NCI-H187 treated with DMSO at 0.1 percent for 48 hours (cell line): ENCODE measurements around the gene SLC40A1.

Source experiments
- DNase-seq: peaks from one replicate; lab custom pipeline; 2025; lab: John Stamatoyannopoulos, UW

Gene SLC40A1

DNA sequence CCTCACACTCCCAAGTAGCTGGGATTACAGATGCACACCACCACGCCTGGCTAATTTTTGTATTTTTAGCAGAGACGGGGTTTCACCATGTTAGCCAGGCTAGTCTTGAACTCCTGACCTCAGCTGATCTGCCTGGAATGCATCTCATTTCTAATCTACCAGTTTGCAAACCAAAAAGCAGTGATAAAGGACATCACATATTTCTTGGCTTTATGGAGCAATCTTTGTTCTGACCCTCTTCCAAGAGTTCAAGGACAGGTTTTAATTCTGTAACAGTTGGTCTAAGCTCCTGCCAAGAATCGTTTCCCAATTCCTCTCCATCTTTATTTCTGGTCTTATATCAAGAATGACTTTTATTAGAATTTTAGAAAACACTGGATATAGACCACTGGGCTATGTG is 67.7 kb downstream of the SLC40A1 start:
- no peak for DNase-seq

DNA sequence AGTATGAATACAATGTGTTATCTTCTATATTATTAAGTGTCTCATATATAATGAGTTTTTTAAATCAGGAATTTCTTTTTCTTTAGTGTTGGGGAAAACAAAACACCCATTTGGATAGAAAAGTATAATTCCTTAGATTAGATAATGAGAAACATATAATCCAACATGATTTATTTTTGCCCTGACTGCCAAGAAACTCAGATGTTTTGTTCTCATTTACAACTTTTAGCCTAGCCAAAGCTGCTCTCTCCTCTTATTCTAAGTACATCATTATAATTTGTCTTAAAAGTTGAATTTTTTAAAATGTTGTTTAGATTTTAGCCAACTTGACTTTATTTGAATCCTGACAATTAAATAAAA is 68.6 kb downstream of the SLC40A1 start:
- DNase-seq = no peak

DNA sequence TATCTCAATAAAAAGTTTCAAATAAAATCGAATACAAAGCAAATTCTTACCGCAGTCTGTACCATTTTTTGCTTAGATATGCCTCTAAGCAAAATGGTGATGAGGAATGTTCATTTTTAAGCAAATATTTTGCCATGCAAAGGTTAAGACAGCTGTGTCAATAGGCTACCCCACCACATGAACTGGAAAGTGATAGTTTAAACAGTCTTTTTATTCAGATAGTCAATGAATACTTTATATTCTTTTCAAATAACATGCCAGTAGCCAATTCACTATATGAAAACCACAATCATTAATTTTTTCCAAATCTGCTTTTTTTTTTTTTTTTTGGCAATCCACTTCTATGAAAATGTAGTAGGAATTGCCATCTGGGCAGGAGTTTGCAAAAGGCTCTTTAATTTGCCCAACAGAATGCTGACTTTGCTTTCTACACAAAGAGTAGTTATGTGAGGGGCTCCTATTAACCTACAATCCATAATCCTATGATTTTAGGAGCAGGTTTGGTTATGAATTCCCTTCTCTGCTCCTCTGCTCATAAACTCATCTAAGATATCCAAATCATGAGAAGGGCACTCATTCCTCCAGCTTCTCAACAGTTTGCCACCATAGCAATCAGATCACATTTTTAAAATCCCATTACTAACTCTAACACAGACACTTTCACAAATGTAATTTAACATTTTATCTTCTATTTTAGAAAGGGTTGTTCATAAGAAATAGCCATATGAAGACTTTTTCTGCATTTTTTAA is 69.2 kb downstream of the SLC40A1 start:
- DNase-seq = no peak
